Muscle of arm (tissue), 12 donors: ENCODE results near the gene CELF4. TPM values are rescaled to one million over a fixed set of nuclear protein-coding genes. Genes with fewer than 3 reads are reported as not detected.

Experiments used
- DNase-seq: peaks from one replicate; pipeline ENCODE4 v3.0.0-alpha.2; 2013
- polyA plus RNA-seq, 12 donors: library from polyadenylated mRNA; unstranded; fragments of 120-200 nt; gene quantifications; one replicate each; pipeline ENCODE4 v1.2.1, GENCODE V29; 2013; ENCODE audit not compliant: insufficient read length in 12 of 12

The CELF4 gene
- polyA plus RNA-seq, 12 donors: 0.53 to 9.5 (median 1.1) TPM; not detected in 1

GRCh38 chr18:37225279-37225678, 340.3 kb downstream of the CELF4 start:
- no peak for DNase-seq

GRCh38 chr18:37222999-37223378, 342.6 kb downstream of the CELF4 start:
- DNase-seq: no peak

- no peak for DNase-seq
These were observed 343.1 kb downstream of the CELF4 start for GRCh38 chr18:37222354-37222998.

- no peak for DNase-seq
These were observed 346.3 kb downstream of the CELF4 start for GRCh38 chr18:37219257-37219656.

- DNase-seq: no peak
These were observed 347.5 kb downstream of the CELF4 start for GRCh38 chr18:37218022-37218590.

GRCh38 chr18:37210781-37211180, 354.8 kb downstream of the CELF4 start:
- no peak for DNase-seq

GRCh38 chr18:37207343-37207742, 358.3 kb downstream of the CELF4 start:
- no peak for DNase-seq

- DNase-seq: no peak
These were observed 365.9 kb downstream of the CELF4 start for GRCh38 chr18:37199741-37200140.
